GM21367 (cell line): ENCODE results near the gene CROCC2.

Source experiments
- ATAC-seq: cut with Tn5 transposase; IDR thresholded peaks from one replicate; pipeline ENCODE4 v1.9.1; 2021; ENCODE audit not compliant: unreplicated experiment

The CROCC2 gene

GRCh38 chr2:240875228-240876034 lies 30.7 kb upstream of the CROCC2 start:
- ATAC-seq, result no peak

- no peak for ATAC-seq
Observed at GRCh38 chr2:240876035-240876474, 30.1 kb upstream of the CROCC2 start.

- no peak for ATAC-seq
Observed at GRCh38 chr2:240876475-240877251, 29.5 kb upstream of the CROCC2 start.

- ATAC-seq, result no peak
Observed at GRCh38 chr2:240877460-240878340, 28.4 kb upstream of the CROCC2 start.

- ATAC-seq, result no peak
Observed at GRCh38 chr2:240878341-240878936, 27.7 kb upstream of the CROCC2 start.

GRCh38 chr2:240879105-240879504 lies 27.0 kb upstream of the CROCC2 start:
- no peak for ATAC-seq

GRCh38 chr2:240881913-240882312 lies 24.2 kb upstream of the CROCC2 start:
- ATAC-seq, result no peak

- ATAC-seq, result no peak
Observed at GRCh38 chr2:240884221-240884620, 21.9 kb upstream of the CROCC2 start.

GRCh38 chr2:240884745-240885144 lies 21.4 kb upstream of the CROCC2 start:
- no peak for ATAC-seq

GRCh38 chr2:240885566-240885965 lies 20.6 kb upstream of the CROCC2 start:
- ATAC-seq, result no peak

GRCh38 chr2:240886023-240886565 lies 20.0 kb upstream of the CROCC2 start:
- ATAC-seq, result no peak

- no peak for ATAC-seq
Observed at GRCh38 chr2:240886678-240887609, 19.2 kb upstream of the CROCC2 start.

- no peak for ATAC-seq
Observed at GRCh38 chr2:240887631-240888030, 18.5 kb upstream of the CROCC2 start.

- no peak for ATAC-seq
Observed at GRCh38 chr2:240888130-240888889, 17.8 kb upstream of the CROCC2 start.

- ATAC-seq, result no peak
Observed at GRCh38 chr2:240888890-240889573, 17.1 kb upstream of the CROCC2 start.

- no peak for ATAC-seq
Observed at GRCh38 chr2:240889601-240890560, 16.3 kb upstream of the CROCC2 start.

- ATAC-seq, result no peak
Observed at GRCh38 chr2:240890691-240891090, 15.4 kb upstream of the CROCC2 start.
